Naive B cell (primary cell): ENCODE measurements around the gene KCNH4. TPM values are rescaled to one million over a fixed set of nuclear protein-coding genes. Genes with fewer than 3 reads are reported as not detected.
"Not testable (repeated sequence)": the region's sequence is repeated elsewhere in the genome, so short reads cannot be mapped to it uniquely, and the experiment has no call there.

Experiments
- ATAC-seq, 2 donors: fragments of 150-1000 bp; cut with Tn5 transposase; 2 replicates each; pipeline ENCODE4 v1.10.0; 2021; ENCODE audit warnings: low read depth in 2 of 2, mild to moderate bottlenecking in 2 of 2, moderate library complexity in 2 of 2
- DNase-seq: peaks from one replicate; pipeline ENCODE4 v3.0.0; 2022
- H3K27ac Mint-ChIP-seq, 6 donors: one replicate each; pipeline ENCODE4 v1.8.0; 2020 to 2022; ENCODE audit warnings: mild to moderate bottlenecking in 6 of 6, mixed read lengths in 6 of 6, moderate library complexity in 5 of 6, inconsistent platforms in 2 of 6
- H3K27me3 Mint-ChIP-seq, 3 donors: one replicate each; pipeline ENCODE4 v1.8.0; 2021 to 2022; ENCODE audit warnings: mixed read lengths in 3 of 3, mild to moderate bottlenecking in 1 of 3
- H3K36me3 Mint-ChIP-seq, 2 donors: one replicate each; pipeline ENCODE4 v1.8.0; 2020 to 2022; ENCODE audit warnings: mixed read lengths in 2 of 2, inconsistent platforms in 1 of 2, mild to moderate bottlenecking in 1 of 2
- H3K4me1 Mint-ChIP-seq, 3 donors: one replicate each; pipeline ENCODE4 v1.8.0; 2020 to 2022; ENCODE audit warnings: mixed read lengths in 3 of 3, inconsistent platforms in 1 of 3, mild to moderate bottlenecking in 1 of 3, moderate library complexity in 1 of 3
- H3K4me3 Mint-ChIP-seq, 8 donors: one replicate each; pipeline ENCODE4 v1.8.0; 2020 to 2022; ENCODE audit warnings: mild to moderate bottlenecking in 8 of 8, mixed read lengths in 8 of 8, moderate library complexity in 8 of 8, inconsistent platforms in 2 of 8
- H3K9me3 Mint-ChIP-seq, 7 donors: one replicate each; pipeline ENCODE4 v1.8.0; 2020 to 2022; ENCODE audit warnings: mixed read lengths in 7 of 7, mild to moderate bottlenecking in 5 of 7, inconsistent platforms in 2 of 7, moderate library complexity in 1 of 7
- polyA plus RNA-seq, 6 donors: library from polyadenylated mRNA; unstranded; fragments of 300-500 nt; fragmentation: Illumina TruSeq; gene quantifications; one replicate each; pipeline ENCODE4 v1.2.3, GENCODE V29; 2021; ENCODE audit warnings: low read depth in 6 of 6

KCNH4 gene
- polyA plus RNA-seq, 6 donors from 2014 or later, result 0.09 to 0.17 (median 0.12) TPM; not detected in 2

DNA sequence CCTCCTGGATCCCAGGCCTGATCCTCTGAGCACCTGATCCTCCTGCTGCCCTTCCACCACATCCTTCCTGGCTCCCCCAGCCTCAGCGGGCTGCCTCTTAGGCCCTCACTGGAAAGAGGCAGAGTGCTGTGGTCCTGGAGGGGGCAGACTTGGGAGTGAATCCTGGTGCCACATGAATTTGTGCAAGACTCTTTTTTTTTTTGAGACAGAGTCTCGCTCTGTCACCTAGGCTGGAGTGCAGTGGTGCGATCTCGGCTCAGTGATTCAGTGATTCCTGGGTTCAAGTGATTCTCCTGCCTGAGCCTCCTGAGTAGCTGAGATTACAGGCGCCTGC, 10.3 kb upstream of the KCNH4 start:
- Mint-ChIP-seq H3K36me3 (no peaks in the 10 kb centered on the region), H3K4me1 (peaks cover 32 to 40% (median 36%) of the 10 kb centered on the region in 3 donors), H3K4me3 (no peak overlapping the region), H3K27ac (no peak overlapping the region), H3K27me3 (no peaks in the 10 kb centered on the region), H3K9me3 (peaks cover 0 to 1% (median 0%) of the 10 kb centered on the region in 7 donors)
- no peak for ATAC-seq
- DNase-seq, result no peak

DNA sequence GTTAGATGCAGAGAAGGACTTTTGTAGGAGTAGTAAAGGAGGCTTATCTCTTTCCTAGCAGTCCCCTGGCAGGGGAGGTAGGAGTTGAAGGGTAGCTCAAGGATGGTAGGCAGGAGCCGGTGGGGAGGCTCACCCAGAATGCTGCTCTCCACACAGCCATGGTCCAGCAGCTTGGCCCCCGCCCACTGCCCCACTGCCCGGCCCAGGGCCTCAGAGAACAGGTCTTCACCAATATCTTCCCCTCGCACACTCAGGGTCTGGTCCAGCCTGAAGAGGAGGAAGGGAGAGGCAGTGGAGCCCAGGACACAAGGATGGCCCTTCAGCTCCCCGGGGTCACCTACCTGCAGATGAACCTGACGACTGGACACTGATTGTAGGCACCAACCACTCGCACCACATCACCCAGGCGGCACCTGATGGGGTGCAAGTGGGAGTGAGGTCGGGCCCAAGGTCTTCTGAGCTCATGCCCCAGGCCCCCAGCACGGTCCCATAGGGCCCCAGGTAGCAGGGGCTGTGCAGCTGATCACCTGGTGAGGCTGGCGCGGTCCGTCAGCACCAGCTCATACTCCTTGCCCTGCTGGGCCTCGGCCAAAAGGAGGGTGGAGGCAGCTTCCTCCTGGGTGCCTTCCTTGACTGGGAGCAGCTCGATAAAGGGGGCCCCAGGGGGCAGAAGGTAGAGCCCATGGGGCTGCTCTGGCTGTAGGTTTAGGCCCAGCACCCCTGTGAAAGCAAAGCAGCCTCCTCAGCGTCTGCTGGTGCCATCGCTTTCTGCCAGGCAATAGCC, 9.7 kb upstream of the KCNH4 start:
- Mint-ChIP-seq H3K27ac (peak overlapping the region in 3 of 6 donors; percentile 15 to 75 (median 72)), H3K4me3 (peak overlapping the region in 2 of 8 donors; percentile 42 to 51), H3K36me3 (no peaks in the 10 kb centered on the region), H3K4me1 (peaks cover 32 to 40% (median 36%) of the 10 kb centered on the region in 3 donors), H3K9me3 (peaks cover 0 to 1% (median 0%) of the 10 kb centered on the region in 7 donors), H3K27me3 (no peaks in the 10 kb centered on the region)
- ATAC-seq, result no peak
- no peak for DNase-seq

DNA sequence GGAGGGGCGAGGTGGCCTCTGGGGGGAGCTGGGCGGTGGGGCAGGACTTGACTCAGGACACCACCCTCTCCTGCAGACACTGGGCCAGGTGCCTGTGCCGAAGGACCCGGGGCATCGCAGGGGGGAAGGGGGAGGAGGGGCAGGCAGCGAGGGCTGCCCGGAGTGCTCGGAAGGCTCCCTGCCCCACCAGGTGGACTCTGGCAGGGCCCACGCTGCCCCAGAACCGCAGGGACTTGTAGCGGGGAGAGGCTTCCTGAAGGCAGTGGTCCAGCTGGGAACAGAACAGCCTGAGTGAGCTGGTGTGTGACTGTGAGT, 8.7 kb upstream of the KCNH4 start:
- peak overlapping the region in 1 of 8 donors; percentile 47 for H3K4me3 Mint-ChIP-seq
- ATAC-seq (no peak), DNase-seq (no peak)
- H3K4me1 Mint-ChIP-seq, result peaks cover 36 to 45% (median 39%) of the 10 kb centered on the region in 3 donors
- H3K36me3 Mint-ChIP-seq, result no peaks in the 10 kb centered on the region
- peaks cover 0 to 1% (median 0%) of the 10 kb centered on the region in 7 donors for H3K9me3 Mint-ChIP-seq
- no peaks in the 10 kb centered on the region for H3K27me3 Mint-ChIP-seq
- no peak overlapping the region for H3K27ac Mint-ChIP-seq

DNA sequence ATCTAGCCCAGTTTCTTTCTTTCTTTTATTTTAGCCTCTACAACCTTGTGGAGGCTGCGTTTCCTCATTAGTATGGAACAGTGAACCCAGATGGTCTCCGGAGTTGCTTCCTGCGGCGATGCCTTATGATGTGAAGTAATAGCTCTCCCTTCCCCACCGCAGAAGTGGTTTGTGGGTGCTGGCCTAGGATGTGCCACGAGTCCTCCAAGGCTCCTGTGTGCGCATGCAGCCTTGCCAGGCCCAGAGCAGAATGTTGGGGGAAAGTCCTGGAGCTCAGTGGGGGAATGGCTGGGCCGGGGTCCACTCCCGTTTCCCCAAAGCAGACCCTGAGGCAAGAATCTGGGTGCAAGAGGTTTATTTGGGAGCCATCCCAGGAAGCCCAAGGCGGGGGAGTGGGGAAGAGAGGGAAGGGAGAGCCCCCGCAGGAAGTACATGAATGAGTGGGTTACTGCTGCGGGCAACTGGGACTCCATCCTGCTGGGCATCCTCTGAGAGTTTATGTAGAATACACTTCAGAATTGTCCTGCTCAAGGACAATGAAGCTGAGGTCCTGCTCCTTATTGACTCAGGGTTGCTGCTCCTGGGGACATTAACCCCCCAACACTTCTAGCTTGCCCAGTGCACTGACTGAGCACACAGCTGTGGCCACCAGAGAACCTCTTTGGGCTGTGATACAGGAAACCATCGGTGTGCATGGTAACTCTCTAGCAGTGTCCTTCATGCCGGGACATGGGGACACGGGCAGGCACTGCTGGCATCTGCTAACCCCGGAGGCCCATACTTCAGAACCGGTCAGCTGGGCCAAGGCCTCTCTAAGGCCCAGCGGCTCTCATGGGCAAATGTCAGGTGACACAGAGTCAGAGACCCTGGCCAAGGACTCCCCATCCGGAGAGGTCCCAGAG, 8.1 kb upstream of the KCNH4 start:
- H3K36me3 Mint-ChIP-seq, result no peaks in the 10 kb centered on the region
- peaks cover 0 to 1% (median 0%) of the 10 kb centered on the region in 7 donors for H3K9me3 Mint-ChIP-seq
- ATAC-seq, result no peak
- H3K4me3 Mint-ChIP-seq, result peak overlapping the region in 3 of 8 donors; percentile 15 to 47 (median 37)
- peaks cover 34 to 41% (median 38%) of the 10 kb centered on the region in 3 donors for H3K4me1 Mint-ChIP-seq
- no peaks in the 10 kb centered on the region for H3K27me3 Mint-ChIP-seq
- H3K27ac Mint-ChIP-seq, result peak overlapping the region in 4 of 6 donors; percentile 49 to 84 (median 70)
- no peak for DNase-seq

DNA sequence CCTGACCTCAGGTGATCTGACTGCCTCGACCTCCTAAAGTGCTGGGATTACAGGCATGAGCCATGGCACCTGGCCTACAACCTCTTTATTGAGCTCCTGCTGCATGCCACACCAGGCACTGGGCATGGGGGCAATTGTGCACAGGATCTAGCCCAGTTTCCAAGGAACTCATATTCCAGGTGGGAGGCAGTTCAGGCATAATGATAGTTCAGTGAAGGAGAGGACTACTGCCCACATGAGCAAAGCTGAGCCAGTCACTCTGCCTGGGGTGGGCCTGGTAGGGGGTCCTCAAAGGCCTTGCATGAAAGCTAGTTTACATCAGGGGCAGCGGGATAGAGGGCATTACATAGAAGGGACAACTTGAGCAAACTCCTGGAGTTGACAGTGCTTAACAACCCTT, 6.9 kb upstream of the KCNH4 start:
- Mint-ChIP-seq H3K36me3 (no peaks in the 10 kb centered on the region), H3K4me1 (peaks cover 36 to 42% (median 36%) of the 10 kb centered on the region in 3 donors), H3K27me3 (no peaks in the 10 kb centered on the region), H3K9me3 (peaks cover 0 to 1% (median 0%) of the 10 kb centered on the region in 7 donors), H3K4me3 (no peak overlapping the region), H3K27ac (peak overlapping the region in 3 of 6 donors; percentile 47 to 67 (median 52))
- DNase-seq (no peak), ATAC-seq (no peak)

DNA sequence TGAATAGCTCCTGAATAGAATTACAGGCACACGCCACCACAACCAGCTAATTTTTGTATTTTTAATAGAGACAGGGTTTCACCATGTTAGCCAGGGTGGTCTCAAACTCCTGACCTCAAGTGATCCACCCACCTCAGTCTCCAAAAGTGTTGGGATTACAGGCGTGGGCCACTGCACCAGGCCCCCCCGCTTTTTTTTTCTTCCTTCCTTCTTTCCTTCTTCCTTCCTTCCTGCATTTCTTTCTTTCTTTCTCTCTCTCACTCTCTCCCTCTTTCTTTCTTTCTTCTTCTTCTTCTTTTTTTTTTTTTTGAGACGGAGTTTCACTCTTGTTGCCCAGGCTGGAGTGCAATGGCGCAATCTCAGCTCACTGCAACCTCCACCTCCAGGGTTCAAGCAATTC, 5.2 kb upstream of the KCNH4 start:
- H3K36me3 Mint-ChIP-seq, DNase-seq, ATAC-seq, H3K9me3 Mint-ChIP-seq, H3K27me3 Mint-ChIP-seq: not testable (repeated sequence)
- H3K4me1 Mint-ChIP-seq, result peaks cover 32 to 46% (median 37%) of the 10 kb centered on the region in 3 donors
- peak overlapping the region in 5 of 8 donors; percentile 29 to 87 (median 56) for H3K4me3 Mint-ChIP-seq
- peak overlapping the region in 4 of 6 donors; percentile 29 to 93 (median 88) for H3K27ac Mint-ChIP-seq

DNA sequence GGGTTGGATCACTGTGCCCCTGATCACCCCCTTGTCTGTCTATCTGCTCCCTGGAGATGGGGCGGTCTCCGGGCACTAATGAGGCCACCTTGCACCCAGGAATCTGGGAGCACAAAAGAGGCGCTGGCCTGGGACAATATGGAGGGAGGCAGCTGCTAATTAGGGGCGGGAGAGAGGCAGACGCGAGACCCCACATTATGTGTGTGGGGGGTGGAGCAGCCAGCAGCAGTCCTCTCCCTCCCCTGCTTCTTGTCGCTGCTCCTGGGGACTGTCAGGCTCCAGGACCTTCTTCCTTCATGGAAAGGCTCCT, 4.6 kb upstream of the KCNH4 start:
- ATAC-seq (no peak), DNase-seq (no peak)
- no peaks in the 10 kb centered on the region for H3K27me3 Mint-ChIP-seq
- peak overlapping the region in 2 of 6 donors; percentile 29 to 39 for H3K27ac Mint-ChIP-seq
- H3K9me3 Mint-ChIP-seq, result peaks cover 0 to 1% (median 0%) of the 10 kb centered on the region in 7 donors
- H3K36me3 Mint-ChIP-seq, result no peaks in the 10 kb centered on the region
- H3K4me3 Mint-ChIP-seq, result peak overlapping the region in 4 of 8 donors; percentile 87 to 96 (median 89)
- H3K4me1 Mint-ChIP-seq, result peaks cover 36 to 46% (median 39%) of the 10 kb centered on the region in 3 donors

DNA sequence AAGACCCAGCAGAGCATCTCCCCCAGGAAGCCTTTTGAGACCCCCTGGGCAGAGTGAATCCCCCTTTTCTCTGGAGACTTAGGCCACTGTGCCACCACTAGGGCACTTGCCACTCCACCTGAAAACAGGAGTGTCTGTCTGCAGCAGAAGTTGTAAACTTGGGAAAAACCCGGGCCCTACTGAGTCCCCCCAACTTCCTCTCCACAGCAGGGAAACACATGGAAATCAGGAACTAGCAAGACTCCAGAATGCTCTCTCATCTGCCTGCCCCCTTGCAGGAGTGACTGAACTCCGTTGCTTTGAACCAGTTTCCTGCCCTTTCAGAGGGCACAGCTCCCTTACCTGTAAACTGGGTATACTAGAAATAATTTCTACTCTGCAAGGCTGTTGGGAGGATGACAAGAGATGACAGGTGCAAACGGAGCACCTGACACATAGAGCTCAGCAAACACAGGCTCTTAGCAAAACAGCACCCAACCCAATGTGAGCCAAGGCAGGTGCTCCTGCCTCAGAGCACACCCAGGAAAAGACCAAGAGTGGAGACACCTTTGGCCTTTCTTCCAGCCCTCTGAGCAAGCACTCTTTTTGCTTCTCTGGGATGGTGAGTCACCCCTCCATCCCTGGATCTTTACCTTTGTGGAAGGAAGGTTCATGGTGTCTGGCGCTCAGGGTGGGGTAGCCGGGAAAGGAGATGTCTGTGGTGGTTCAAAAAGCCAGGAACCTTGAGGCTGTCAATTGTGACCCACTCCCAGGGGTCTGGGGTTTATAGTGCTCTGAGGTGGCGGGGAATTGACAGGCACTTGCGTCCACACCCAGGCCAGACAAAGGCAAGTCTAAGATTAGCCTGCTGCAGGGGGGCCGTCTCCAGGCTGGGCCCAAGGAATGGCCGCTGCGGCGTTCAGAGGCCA, 4.0 kb upstream of the KCNH4 start, which contains the start of gene HCRT:
Gene HCRT (minus strand): TSS at position 740 of the 908 bp plus-strand sequence. CDS start 87 bp downstream, at position 653.
- Mint-ChIP-seq H3K36me3 (no peaks in the 10 kb centered on the region), H3K27me3 (no peaks in the 10 kb centered on the region), H3K4me3 (peak within 1 kb of the TSS; percentile 82 to 96 (median 89)), H3K27ac (peak within 1 kb of the TSS; percentile 58 to 95 (median 94)), H3K4me1 (peaks cover 38 to 48% (median 42%) of the 10 kb centered on the region in 3 donors), H3K9me3 (no peaks in the 10 kb centered on the region)
- DNase-seq, result no peak
- no peak for ATAC-seq

DNA sequence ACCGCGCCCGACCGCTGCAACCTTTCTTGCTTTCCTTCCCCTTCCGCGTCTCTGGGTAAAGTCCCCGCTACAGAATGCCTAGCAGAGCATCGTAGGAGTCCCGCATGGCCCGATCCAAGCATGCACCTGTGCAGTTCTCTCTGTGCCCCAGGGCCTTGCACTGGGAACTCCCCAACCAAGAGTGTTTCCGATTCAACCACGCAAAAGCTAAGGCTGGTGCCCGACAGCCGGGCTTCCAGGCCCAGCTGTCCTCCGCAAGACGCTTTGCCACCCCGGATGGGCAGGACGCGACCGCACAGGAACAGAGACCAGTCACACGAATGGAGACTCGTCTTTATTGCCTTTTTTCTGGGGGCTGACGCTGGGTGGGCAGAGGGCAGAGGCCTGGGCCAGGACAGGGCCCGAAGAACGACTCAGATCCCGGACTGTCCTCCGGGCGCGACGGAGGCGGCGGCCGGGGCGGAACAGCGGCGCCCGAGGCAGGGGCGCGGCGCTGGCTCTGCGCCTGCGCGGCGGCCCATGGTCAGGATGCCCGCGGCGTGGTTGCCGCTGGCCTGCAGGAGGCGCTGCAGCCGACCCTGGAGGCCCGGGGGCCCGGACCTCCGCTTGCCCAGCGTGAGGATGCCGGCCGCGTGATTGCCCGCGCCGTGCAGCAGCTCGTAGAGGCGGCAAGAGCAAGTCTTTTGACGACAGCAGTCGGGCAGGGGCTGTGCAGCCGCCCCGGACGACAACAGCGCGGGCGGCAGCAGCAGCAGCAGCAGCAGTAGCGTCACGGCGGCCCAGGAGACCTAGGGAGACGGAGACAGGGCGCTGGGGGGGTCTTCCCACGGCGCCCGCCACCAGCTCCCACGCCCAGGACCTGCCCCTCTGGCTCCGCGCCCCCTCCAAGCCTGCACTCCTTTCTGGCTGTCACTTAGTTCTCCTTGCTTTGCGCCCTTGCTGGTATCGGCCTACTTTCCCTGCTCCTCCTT, 3.1 kb upstream of the KCNH4 start:
- Mint-ChIP-seq H3K27ac (peak overlapping the region; percentile 94 to 99 (median 98)), H3K27me3 (no peaks in the 10 kb centered on the region), H3K36me3 (no peaks in the 10 kb centered on the region), H3K4me3 (peak overlapping the region; percentile 87 to 96 (median 91)), H3K4me1 (peaks cover 45 to 55% (median 47%) of the 10 kb centered on the region in 3 donors), H3K9me3 (no peaks in the 10 kb centered on the region)
- DNase-seq, result peak; percentile 79
- ATAC-seq, result peak; percentile 77 to 79

DNA sequence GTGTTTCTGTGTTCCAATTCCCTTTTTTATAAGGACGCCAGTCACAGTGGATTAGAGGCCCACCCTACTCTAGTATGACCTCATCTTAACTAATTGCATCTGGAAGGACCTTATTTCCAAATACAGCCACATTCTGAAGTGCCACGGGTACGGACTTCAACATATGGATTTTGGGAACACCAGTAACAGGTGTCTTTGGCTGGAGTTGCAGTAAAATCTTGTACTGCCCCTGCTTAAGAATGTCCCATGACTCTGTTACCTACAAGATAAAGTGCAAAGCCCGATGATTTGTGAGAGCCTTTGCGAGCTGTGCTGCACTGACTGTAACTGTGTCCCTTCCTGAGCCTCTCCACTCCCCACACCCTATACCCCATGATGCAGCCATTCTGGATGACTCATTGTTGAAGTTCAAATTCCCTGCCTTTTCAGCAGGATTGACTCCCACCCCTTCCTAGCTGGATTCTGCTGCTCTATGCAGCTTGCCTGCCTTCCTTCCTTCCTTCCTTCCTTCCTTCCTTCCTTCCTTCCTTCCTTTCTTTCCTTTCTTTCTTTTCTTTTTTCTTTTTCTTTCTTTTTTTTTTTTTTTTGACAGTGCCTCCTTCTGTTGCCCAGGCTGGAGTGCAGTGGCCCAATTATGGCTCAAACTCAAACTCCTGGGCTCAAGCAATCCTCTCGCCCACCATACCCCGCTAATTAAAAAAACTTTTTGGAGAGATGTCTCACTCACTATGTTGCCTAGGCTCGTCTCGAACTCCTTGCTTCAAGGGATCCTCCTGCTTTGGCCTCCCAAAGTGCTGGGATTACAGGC, 2.2 kb upstream of the KCNH4 start:
- Mint-ChIP-seq H3K27ac (peak overlapping the region; percentile 94 to 99 (median 98)), H3K9me3 (no peaks in the 10 kb centered on the region), H3K27me3 (no peaks in the 10 kb centered on the region), H3K4me1 (peaks cover 45 to 59% (median 49%) of the 10 kb centered on the region in 3 donors), H3K4me3 (peak overlapping the region; percentile 87 to 96 (median 91)), H3K36me3 (no peaks in the 10 kb centered on the region)
- ATAC-seq (no peak), DNase-seq (no peak)

DNA sequence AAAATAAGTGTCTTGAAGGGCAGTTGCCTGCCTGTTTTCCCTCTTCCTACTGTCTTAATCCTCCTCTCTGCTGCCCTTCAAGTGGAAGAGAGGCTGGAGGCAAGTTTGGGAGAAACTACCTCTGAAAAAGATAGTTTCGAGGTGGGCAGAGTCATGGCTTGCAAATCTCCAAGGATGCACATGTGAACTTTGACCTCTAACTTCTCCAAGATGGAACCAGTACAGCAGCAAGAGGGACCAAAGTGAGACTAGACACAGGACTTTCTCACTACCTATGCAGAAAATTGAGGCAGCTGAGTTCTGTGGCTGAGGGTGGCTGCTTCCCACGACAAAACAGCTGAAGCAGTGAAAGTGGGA, 887 bp upstream of the KCNH4 start:
- DNase-seq, result no peak
- Mint-ChIP-seq H3K4me3 (peak overlapping the region; percentile 69 to 87 (median 78)), H3K4me1 (peaks cover 50 to 64% (median 55%) of the 10 kb centered on the region in 3 donors), H3K36me3 (no peaks in the 10 kb centered on the region), H3K27ac (peak overlapping the region in 4 of 6 donors; percentile 32 to 58 (median 42)), H3K27me3 (peaks cover 0 to 7% (median 0%) of the 10 kb centered on the region in 3 donors), H3K9me3 (no peaks in the 10 kb centered on the region)
- no peak for ATAC-seq
